Fibroblast of villous mesenchyme (primary cell): ENCODE results near the gene HECTD1. TPM values are rescaled to one million over a fixed set of nuclear protein-coding genes. Genes with fewer than 3 reads are reported as not detected.
A peak's percentile ranks its signal among the peaks of the same experiment; 100 is the strongest.
"Not testable (repeated sequence)": the region's sequence is repeated elsewhere in the genome, so short reads cannot be mapped to it uniquely, and the experiment has no call there.

ENCODE experiments used
- DNase-seq: peaks from one replicate; pipeline ENCODE4 v3.0.0-alpha.2; 2010; ENCODE audit warnings: low read depth
- H3K4me3 ChIP-seq: 2 replicates; pipeline ENCODE4 v1.5.1; 2011; ENCODE audit warnings: low read depth, mild to moderate bottlenecking, low read length
- total RNA-seq: library from RNA; depleted of rRNA; stranded (reverse); fragments of >200 nt; gene quantifications from 2 replicates; pipeline ENCODE4 v1.2.3, GENCODE V29; 2012
- TF ChIP-seq, protein P1 (sequence below): IDR thresholded peaks from 2 replicates; pipeline ENCODE4 v1.5.1; 2012; ENCODE audit warnings: low read depth, mild to moderate bottlenecking, low read length; ENCODE audit not compliant: insufficient read depth

The HECTD1 gene
- total RNA-seq, 1 donor: 283 TPM

DNA sequence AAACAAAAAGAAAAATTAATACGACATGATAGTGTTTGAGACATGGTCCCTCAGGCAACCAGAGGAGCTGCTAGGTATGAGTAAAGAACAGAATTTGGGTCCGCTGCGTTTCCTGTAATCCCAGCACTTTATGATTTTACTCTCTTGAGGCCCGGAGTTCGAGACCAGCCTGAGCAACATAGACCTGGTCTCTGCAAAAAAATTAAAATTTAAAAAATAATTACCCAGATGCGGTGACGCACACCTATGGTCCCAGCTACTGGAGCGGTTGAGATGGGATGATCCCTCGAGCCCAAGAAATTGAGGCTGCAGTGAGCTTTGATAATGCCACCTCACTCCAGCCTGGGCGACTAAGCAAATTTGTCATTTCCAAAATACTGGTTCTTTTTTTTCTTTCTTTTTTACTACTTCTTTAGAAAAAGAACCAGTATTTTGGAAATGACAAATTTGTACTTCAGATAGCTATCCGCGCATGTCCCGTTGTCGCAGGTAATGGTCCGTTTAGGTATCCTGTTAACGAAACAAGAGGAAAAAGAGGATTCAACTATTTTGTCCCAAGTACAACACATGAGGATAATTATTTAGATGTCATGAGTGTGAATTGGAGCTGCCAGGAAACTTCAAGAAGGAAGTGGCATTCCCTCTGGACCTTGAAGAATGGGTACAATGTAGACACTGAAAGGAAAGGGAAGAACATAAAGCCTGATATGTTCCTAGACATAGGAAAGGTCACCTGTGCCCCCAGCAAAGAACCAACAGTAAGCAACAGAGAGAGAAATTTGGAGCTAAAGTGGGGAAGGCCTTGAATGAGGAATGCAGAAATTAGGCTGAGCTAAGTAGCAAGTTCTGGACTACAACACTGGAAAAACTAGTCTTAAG lies 1.2 kb upstream of the HECTD1 start:
- TF ChIP-seq, protein P1, sequence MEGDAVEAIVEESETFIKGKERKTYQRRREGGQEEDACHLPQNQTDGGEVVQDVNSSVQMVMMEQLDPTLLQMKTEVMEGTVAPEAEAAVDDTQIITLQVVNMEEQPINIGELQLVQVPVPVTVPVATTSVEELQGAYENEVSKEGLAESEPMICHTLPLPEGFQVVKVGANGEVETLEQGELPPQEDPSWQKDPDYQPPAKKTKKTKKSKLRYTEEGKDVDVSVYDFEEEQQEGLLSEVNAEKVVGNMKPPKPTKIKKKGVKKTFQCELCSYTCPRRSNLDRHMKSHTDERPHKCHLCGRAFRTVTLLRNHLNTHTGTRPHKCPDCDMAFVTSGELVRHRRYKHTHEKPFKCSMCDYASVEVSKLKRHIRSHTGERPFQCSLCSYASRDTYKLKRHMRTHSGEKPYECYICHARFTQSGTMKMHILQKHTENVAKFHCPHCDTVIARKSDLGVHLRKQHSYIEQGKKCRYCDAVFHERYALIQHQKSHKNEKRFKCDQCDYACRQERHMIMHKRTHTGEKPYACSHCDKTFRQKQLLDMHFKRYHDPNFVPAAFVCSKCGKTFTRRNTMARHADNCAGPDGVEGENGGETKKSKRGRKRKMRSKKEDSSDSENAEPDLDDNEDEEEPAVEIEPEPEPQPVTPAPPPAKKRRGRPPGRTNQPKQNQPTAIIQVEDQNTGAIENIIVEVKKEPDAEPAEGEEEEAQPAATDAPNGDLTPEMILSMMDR: no peak
- no peak for DNase-seq
- peak overlapping the region; percentile 85 for H3K4me3 ChIP-seq

- peak; percentile 90 for DNase-seq
- H3K4me3 ChIP-seq: peak overlapping the region; percentile 85
- TF ChIP-seq, protein P1: no peak
These were observed 272 bp downstream of the HECTD1 start for GRCh38 chr14:31207287-31207754.

- DNase-seq: peak; percentile 45
- TF ChIP-seq, protein P1: no peak
- H3K4me3 ChIP-seq: peak overlapping the region; percentile 85
These were observed 882 bp downstream of the HECTD1 start for GRCh38 chr14:31206536-31207286.

GRCh38 chr14:31205681-31206535 lies 1.7 kb downstream of the HECTD1 start:
- H3K4me3 ChIP-seq: peak overlapping the region; percentile 85
- TF ChIP-seq, protein P1: no peak
- DNase-seq: peak; percentile 92

GRCh38 chr14:31204593-31205534 lies 2.7 kb downstream of the HECTD1 start:
- peak overlapping the region; percentile 85 for H3K4me3 ChIP-seq
- DNase-seq: no peak
- TF ChIP-seq, protein P1: no peak

GRCh38 chr14:31203899-31204592 lies 3.5 kb downstream of the HECTD1 start:
- DNase-seq, H3K4me3 ChIP-seq: not testable (repeated sequence)
